K562 (cell line): ENCODE measurements around the gene PIK3CG. TPM values are rescaled to one million over a fixed set of nuclear protein-coding genes. Genes with fewer than 3 reads are reported as not detected.

Experiments used
- ARNT ChIP-seq, 2 experiments: fragments of 450-650 bp; IDR thresholded peaks; 2 replicates each; pipeline ENCODE4 v1.6.1; 2016; ENCODE audit warnings: mild to moderate bottlenecking in 1 of 2
- BRD9 ChIP-seq: fragments of 450-650 bp; IDR thresholded peaks from 2 replicates; pipeline ENCODE4 v1.6.1; 2018; ENCODE audit warnings: low read depth; ENCODE audit not compliant: partially characterized antibody
- CHD1 ChIP-seq: fragments of 200-600 bp; sonication (generic); IDR thresholded peaks from one replicate; pipeline ENCODE4 v1.6.1; 2012; ENCODE audit warnings: mild to moderate bottlenecking, moderate library complexity, low read length, inconsistent platforms
- CXXC5 ChIP-seq: fragments of 250-450 bp; sonication (Bioruptor Pico); IDR thresholded peaks from 2 replicates; pipeline ENCODE4 v1.8.0; 2022; ENCODE audit warnings: inconsistent platforms, mild to moderate bottlenecking, moderate library complexity
- ELK1 ChIP-seq: sonication (generic); formaldehyde crosslinking; IDR thresholded peaks from 2 replicates; pipeline ENCODE4 v1.8.1; 2022; ENCODE audit warnings: missing genetic modification reagents
- FOSL1 ChIP-seq: fragments of 200-800 bp; sonication (Bioruptor generic); conservative IDR thresholded peaks from 2 replicates; pipeline ENCODE4 v1.6.1; 2016; ENCODE audit warnings: missing genetic modification characterization, missing compliant biosample characterization
- HDAC1 ChIP-seq, 2 experiments: fragments of 450-650 bp; IDR thresholded peaks; 2 replicates each; pipeline ENCODE4 v1.6.1; 2016 to 2017; ENCODE audit warnings: inconsistent platforms in 1 of 2, mild to moderate bottlenecking in 1 of 2, moderate library complexity in 1 of 2
- HNRNPLL ChIP-seq: fragments of 200-400 bp; formaldehyde crosslinking; IDR thresholded peaks from 2 replicates; pipeline ENCODE4 v1.6.1; 2017; ENCODE audit warnings: low read length, low read depth, mild to moderate bottlenecking; ENCODE audit not compliant: poor library complexity, severe bottlenecking
- KAT8 ChIP-seq: fragments of 450-650 bp; IDR thresholded peaks from 2 replicates; pipeline ENCODE4 v1.6.1; 2016; ENCODE audit warnings: low read depth, mild to moderate bottlenecking
- MTA3 ChIP-seq: fragments of 450-650 bp; formaldehyde crosslinking; IDR thresholded peaks from 2 replicates; pipeline ENCODE4 v1.6.1; 2017; ENCODE audit warnings: mild to moderate bottlenecking, borderline replicate concordance
- MYC ChIP-seq, 2 experiments: fragments of 250-450 bp in 1 of 2; sonication (Bioruptor Pico) in 1 of 2; IDR thresholded peaks; 2 replicates each; pipeline versions ENCODE4 v1.5.1 to v1.6.1; 2012 to 2021; ENCODE audit warnings: low read depth in 2 of 2, borderline replicate concordance in 1 of 2, improper control_type of control experiment in 1 of 2, low read length in 1 of 2, mild to moderate bottlenecking in 1 of 2, moderate library complexity in 1 of 2
- RBM34 ChIP-seq: fragments of 200-400 bp; formaldehyde crosslinking; IDR thresholded peaks from 2 replicates; pipeline ENCODE4 v1.6.1; 2018; ENCODE audit warnings: low read length, borderline replicate concordance; ENCODE audit not compliant: insufficient read depth
- SMARCE1 ChIP-seq: fragments of 450-650 bp; IDR thresholded peaks from 2 replicates; pipeline ENCODE4 v1.7.1; 2016; ENCODE audit warnings: mild to moderate bottlenecking
- STAT5A ChIP-seq: IDR thresholded peaks from 2 replicates; pipeline ENCODE4 v1.6.1; 2012; ENCODE audit warnings: low read length, inconsistent platforms, borderline replicate concordance
- TFAM ChIP-seq: fragments of 250-450 bp; sonication (Bioruptor Pico); conservative IDR thresholded peaks from 2 replicates; pipeline ENCODE4 v1.5.0; 2021; ENCODE audit warnings: mild to moderate bottlenecking, moderate library complexity
- ZNF134 ChIP-seq: fragments of 250-450 bp; sonication (Bioruptor Pico); conservative IDR thresholded peaks from 2 replicates; pipeline ENCODE4 v1.4.0; 2020
- ZNF41 ChIP-seq: fragments of 250-450 bp; sonication (Bioruptor Pico); conservative IDR thresholded peaks from 2 replicates; pipeline ENCODE4 v1.4.0; 2020; ENCODE audit warnings: mild to moderate bottlenecking
- polyA plus RNA-seq, 8 experiments: library from polyadenylated mRNA; depleted of rRNA in 4 of 8; stranded (reverse) in 5 of 8; unstranded in 3 of 8; fragments of >200 nt; fragmentation: Nextera tagmentation in 2 of 8; fragmentation: Illumina TruSeq in 1 of 8; extraction: Ambion mirVana in 2 of 8; extraction: Trizol in 1 of 8; gene quantifications; 2 replicates each; pipeline versions ENCODE4 v1.2.1 to v1.2.3, GENCODE V29; 2011 to 2014; ENCODE audit warnings: inconsistent platforms in 1 of 8, missing spikeins in 1 of 8
- total RNA-seq, 7 experiments: library from RNA; depleted of rRNA in 6 of 7; stranded (reverse); fragments of >200 nt in 6 of 7; fragmentation: Illumina TruSeq in 2 of 7; extraction: Trizol in 2 of 7; gene quantifications; 2 replicates each; pipeline versions ENCODE4 v1.2.1 to v1.2.3, GENCODE V29; 2011 to 2021; ENCODE audit warnings: low replicate concordance in 1 of 7
- TF ChIP-seq, protein P1 (sequence below): fragments of 450-650 bp; IDR thresholded peaks from 2 replicates; pipeline ENCODE4 v1.6.1; 2017; ENCODE audit warnings: antibody characterized with exemption, mild to moderate bottlenecking
- TF ChIP-seq, protein P2 (sequence below): fragments of 450-650 bp; conservative IDR thresholded peaks from 2 replicates; pipeline ENCODE4 v1.6.1; 2016; ENCODE audit warnings: missing genetic modification characterization, low read depth, mild to moderate bottlenecking, missing compliant biosample characterization, moderate library complexity

PIK3CG gene
- total and polyA plus RNA-seq, 9 of the 15 experiments (the other 6 are each of a cell fraction or from before 2014, with no cell fraction given) = 5.3 to 42.5 (median 29.0) TPM

GRCh38 chr7:106866298-106867281 lies 1.5 kb downstream of the PIK3CG start (continued):
- TF ChIP-seq ELK1 (CRISPR knock-in tag) (no peak), ZNF41 (0 out of 2 replicates have a peak, but pooled peaks have one; percentile 50), RBM34 (no peak), SMARCE1 (peak; percentile 71; the same call in 1 of the 2 replicates), FOSL1 (peak; percentile 29), BRD9 (peak; percentile 81), ARNT (IDR thresholded peaks at IDR 0.05) (peak in 1 of 2 experiments; percentile 77; a peak in 1 of 4 replicates), HNRNPLL (no peak), ZNF134 (0 out of 2 replicates have a peak, but pooled peaks have one; percentile 47), KAT8 (no peak), CHD1 (peak; percentile 84), TFAM (CRISPR knock-in tag) (no peak), STAT5A (peak; percentile 41; the same call in 1 of the 2 replicates), MTA3 (0 out of 2 replicates have a peak, but pooled peaks have one; percentile 47), CXXC5 (CRISPR knock-in tag) (0 out of 2 replicates have a peak, but pooled peaks have one; percentile 28), HDAC1 (IDR thresholded peaks at IDR 0.05) (peak in 1 of 2 experiments; percentile 35; a peak in 1 of 4 replicates), MYC (IDR thresholded peaks at IDR 0.05; ENCODE audit: low read depth, low read length) (peak; percentile 43), MYC (CRISPR knock-in tag; IDR thresholded peaks at IDR 0.05; ENCODE audit: borderline replicate concordance, low read depth) (no peak)
- TF ChIP-seq, protein P1, sequence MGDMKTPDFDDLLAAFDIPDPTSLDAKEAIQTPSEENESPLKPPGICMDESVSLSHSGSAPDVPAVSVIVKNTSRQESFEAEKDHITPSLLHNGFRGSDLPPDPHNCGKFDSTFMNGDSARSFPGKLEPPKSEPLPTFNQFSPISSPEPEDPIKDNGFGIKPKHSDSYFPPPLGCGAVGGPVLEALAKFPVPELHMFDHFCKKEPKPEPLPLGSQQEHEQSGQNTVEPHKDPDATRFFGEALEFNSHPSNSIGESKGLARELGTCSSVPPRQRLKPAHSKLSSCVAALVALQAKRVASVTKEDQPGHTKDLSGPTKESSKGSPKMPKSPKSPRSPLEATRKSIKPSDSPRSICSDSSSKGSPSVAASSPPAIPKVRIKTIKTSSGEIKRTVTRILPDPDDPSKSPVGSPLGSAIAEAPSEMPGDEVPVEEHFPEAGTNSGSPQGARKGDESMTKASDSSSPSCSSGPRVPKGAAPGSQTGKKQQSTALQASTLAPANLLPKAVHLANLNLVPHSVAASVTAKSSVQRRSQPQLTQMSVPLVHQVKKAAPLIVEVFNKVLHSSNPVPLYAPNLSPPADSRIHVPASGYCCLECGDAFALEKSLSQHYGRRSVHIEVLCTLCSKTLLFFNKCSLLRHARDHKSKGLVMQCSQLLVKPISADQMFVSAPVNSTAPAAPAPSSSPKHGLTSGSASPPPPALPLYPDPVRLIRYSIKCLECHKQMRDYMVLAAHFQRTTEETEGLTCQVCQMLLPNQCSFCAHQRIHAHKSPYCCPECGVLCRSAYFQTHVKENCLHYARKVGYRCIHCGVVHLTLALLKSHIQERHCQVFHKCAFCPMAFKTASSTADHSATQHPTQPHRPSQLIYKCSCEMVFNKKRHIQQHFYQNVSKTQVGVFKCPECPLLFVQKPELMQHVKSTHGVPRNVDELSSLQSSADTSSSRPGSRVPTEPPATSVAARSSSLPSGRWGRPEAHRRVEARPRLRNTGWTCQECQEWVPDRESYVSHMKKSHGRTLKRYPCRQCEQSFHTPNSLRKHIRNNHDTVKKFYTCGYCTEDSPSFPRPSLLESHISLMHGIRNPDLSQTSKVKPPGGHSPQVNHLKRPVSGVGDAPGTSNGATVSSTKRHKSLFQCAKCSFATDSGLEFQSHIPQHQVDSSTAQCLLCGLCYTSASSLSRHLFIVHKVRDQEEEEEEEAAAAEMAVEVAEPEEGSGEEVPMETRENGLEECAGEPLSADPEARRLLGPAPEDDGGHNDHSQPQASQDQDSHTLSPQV = peak; percentile 80
- TF ChIP-seq, protein P2, sequence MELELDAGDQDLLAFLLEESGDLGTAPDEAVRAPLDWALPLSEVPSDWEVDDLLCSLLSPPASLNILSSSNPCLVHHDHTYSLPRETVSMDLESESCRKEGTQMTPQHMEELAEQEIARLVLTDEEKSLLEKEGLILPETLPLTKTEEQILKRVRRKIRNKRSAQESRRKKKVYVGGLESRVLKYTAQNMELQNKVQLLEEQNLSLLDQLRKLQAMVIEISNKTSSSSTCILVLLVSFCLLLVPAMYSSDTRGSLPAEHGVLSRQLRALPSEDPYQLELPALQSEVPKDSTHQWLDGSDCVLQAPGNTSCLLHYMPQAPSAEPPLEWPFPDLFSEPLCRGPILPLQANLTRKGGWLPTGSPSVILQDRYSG (tag) = 0 out of 2 replicates have a peak, but pooled peaks have one; percentile 19
